Left renal cortex interstitium (tissue), 4 donors: Measurements from ENCODE around the gene IRF8. TPM values are rescaled to one million over a fixed set of nuclear protein-coding genes. Genes with fewer than 3 reads are reported as not detected.

ENCODE experiments used
- polyA plus RNA-seq, 4 donors: library from polyadenylated mRNA; unstranded; fragments of 120-200 nt; gene quantifications; one replicate each; pipeline ENCODE4 v1.2.1, GENCODE V29; 2013; ENCODE audit not compliant: insufficient read length in 4 of 4

Gene IRF8
- polyA plus RNA-seq, 4 donors: 3.9 to 6.6 (median 5.8) TPM

Other genes starting within 250 kb of the IRF8 start
- 10 to 100 TPM; 17.2 to 20.4 (median 17.9) TPM for gene GINS2, start 210.2 kb upstream of the IRF8 start, polyA plus RNA-seq
- gene C16orf74, start 148.1 kb upstream of the IRF8 start, polyA plus RNA-seq: 1 to 10 TPM; 2.8 to 5.8 (median 3.9) TPM
- gene EMC8, start 99.6 kb upstream of the IRF8 start, polyA plus RNA-seq: 10 to 100 TPM; 25.4 to 36.6 (median 33.7) TPM
- gene COX4I1, start 99.5 kb upstream of the IRF8 start, polyA plus RNA-seq: 100 to 1,000 TPM; 370 to 440 (median 384) TPM